Measurements from ENCODE around the gene TRIM72.
"Not testable (repeated sequence)": the region's sequence is repeated elsewhere in the genome, so short reads cannot be mapped to it uniquely, and the experiment has no call there.

The TRIM72 gene

GRCh38 chr16:31256466-31256865, 42.5 kb downstream of the TRIM72 start:
- DNase-seq (ENCODE audit: low read depth in 2 of 2): no peak

GRCh38 chr16:31258366-31258765, 44.4 kb downstream of the TRIM72 start:
- no peak for DNase-seq (ENCODE audit: low read depth in 2 of 2)

GRCh38 chr16:31260136-31260931, 46.4 kb downstream of the TRIM72 start:
- DNase-seq (ENCODE audit: low read depth in 2 of 2): no peak

- no peak for DNase-seq (ENCODE audit: low read depth in 2 of 2)
These were observed 48.2 kb downstream of the TRIM72 start for GRCh38 chr16:31262084-31262483.

GRCh38 chr16:31265329-31266245, 51.7 kb downstream of the TRIM72 start:
- peak; percentile 65 to 76 for DNase-seq (ENCODE audit: low read depth in 2 of 2)

GRCh38 chr16:31267332-31268032, 53.6 kb downstream of the TRIM72 start:
- DNase-seq (ENCODE audit: low read depth in 2 of 2): no peak

- no peak for DNase-seq (ENCODE audit: low read depth in 2 of 2)
These were observed 54.1 kb downstream of the TRIM72 start for GRCh38 chr16:31268033-31268365.

- no peak for DNase-seq (ENCODE audit: low read depth in 2 of 2)
These were observed 55.0 kb downstream of the TRIM72 start for GRCh38 chr16:31268891-31269290.

GRCh38 chr16:31269541-31269940, 55.6 kb downstream of the TRIM72 start:
- DNase-seq (ENCODE audit: low read depth in 2 of 2): no peak

- DNase-seq (ENCODE audit: low read depth in 2 of 2): not testable (repeated sequence)
These were observed 56.1 kb downstream of the TRIM72 start for GRCh38 chr16:31269973-31270372.

- DNase-seq (ENCODE audit: low read depth in 2 of 2): no peak
These were observed 56.9 kb downstream of the TRIM72 start for GRCh38 chr16:31270795-31271194.

GRCh38 chr16:31271621-31272190, 57.8 kb downstream of the TRIM72 start:
- DNase-seq (ENCODE audit: low read depth in 2 of 2): no peak

- DNase-seq (ENCODE audit: low read depth in 2 of 2): no peak
These were observed 59.3 kb downstream of the TRIM72 start for GRCh38 chr16:31273187-31273586.

GRCh38 chr16:31273676-31274075, 59.8 kb downstream of the TRIM72 start:
- no peak for DNase-seq (ENCODE audit: low read depth in 2 of 2)

GRCh38 chr16:31274831-31275816, 61.2 kb downstream of the TRIM72 start:
- no peak for DNase-seq (ENCODE audit: low read depth in 2 of 2)

- DNase-seq (ENCODE audit: low read depth in 2 of 2): no peak
These were observed 62.7 kb downstream of the TRIM72 start for GRCh38 chr16:31276600-31276999.

- no peak for DNase-seq (ENCODE audit: low read depth in 2 of 2)
These were observed 63.8 kb downstream of the TRIM72 start for GRCh38 chr16:31277659-31278260.

- not testable (repeated sequence) for DNase-seq (ENCODE audit: low read depth in 2 of 2)
These were observed 64.9 kb downstream of the TRIM72 start for GRCh38 chr16:31278853-31279252.

Measured in stimulated activated CD4-positive, alpha-beta T cell treated with anti-CD3 and anti-CD28 coated beads, Interleukin-12 subunit alpha, Interleukin-12 subunit beta, amount 100 ng/mL, for 24 hours (primary cell).